Left colon (tissue), 2 donors: Measurements from ENCODE around the gene MLKL. TPM values are rescaled to one million over a fixed set of nuclear protein-coding genes. Genes with fewer than 3 reads are reported as not detected.
A peak's percentile ranks its signal among the peaks of the same experiment; 100 is the strongest.

Experiments
- ATAC-seq: fragments of 200-7000 bp; cut with Tn5 transposase; one replicate; pipeline ENCODE4 v1.9.1; 2020; ENCODE audit warnings: mild to moderate bottlenecking, moderate library complexity
- DNase-seq, 2 donors: peaks; one replicate each; pipeline ENCODE4 v3.0.0-alpha.2; 2020
- intact Hi-C, 2 donors: fragments of 100-400 bp; cut with DNase I in 1 of 2; cut with micrococcal nuclease in 1 of 2; formaldehyde crosslinking; loops; one replicate each; pipeline versions ENCODE4 v1.11.2 to v1.14.0; 2022; cut with DNase I, micrococcal nuclease
- long read RNA-seq: library from polyadenylated mRNA; unstranded; transcript quantifications from one replicate; pipeline ENCODE4 v2.0.0, GENCODE V29; 2021
- total RNA-seq, 2 donors: library from RNA; stranded (reverse); fragmentation: NEBNext Ultra II Directional; extraction: Animal tissue kit (Norgen Biotek cat#: 25700); gene quantifications; one replicate each; pipeline ENCODE4 v1.2.1, GENCODE V29; 2021
- donor health status: DM: no; HTN: no; CAD: no.
- donor health status: DM: yes; HTN: yes; CAD: no.

MLKL gene
- total RNA-seq: 10 to 100 TPM; 15.9 to 24.4 TPM
- long read RNA-seq, transcript MLKL-202 (11 exons, 2,523 nt): major isoform, 25 of 42 reads
- long read RNA-seq, partial matches to known transcripts: 1 of 42 reads
- long read RNA-seq, other reads (novel, unspliced or antisense): 16 of 42 reads

DNA sequence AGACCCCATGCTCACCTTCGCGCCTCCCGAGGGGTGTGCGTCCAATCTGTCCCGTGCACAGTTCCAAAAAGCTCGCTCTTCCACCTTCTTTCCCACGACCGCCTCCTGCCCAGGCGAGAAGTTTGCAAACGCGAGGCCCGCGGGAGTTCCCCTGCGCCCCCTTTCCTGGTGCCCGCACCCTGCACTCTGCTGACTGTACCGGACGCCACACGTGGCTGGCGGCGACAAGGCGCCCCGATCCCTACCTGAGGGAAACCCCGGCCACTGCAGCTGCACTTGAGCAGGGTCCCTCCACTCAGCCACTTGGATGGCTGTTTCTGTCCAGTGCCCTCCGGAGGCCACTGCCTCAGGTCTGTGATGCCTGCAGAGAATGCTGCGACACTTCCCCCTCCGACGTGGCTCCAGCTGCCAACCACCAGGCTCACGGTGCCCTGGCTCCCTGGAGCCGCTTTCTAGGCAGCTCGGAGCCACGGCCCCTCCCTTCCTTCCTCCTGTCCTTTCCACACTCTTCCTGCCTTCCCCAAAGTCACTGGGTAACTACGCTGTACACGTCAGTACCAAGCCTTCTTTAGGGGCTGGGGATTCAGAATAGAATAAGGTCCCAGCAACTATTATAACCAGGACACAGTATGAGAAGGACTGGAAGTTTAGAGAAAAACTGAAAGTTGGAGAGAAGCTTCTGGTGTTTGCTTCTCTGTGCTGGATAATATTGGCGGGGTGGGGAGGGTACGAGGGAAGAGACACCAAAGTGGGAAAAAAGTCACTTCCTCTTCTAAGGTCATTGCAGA, at the start of gene MLKL:
TSS of gene MLKL (minus strand) at position 425 of the 788 bp plus-strand sequence. CDS start 5,105 bp downstream, outside the sequence.
- intact Hi-C loops: no loop called here
- DNase-seq (peak; percentile 61 to 78), ATAC-seq (peak; percentile 75)

DNA sequence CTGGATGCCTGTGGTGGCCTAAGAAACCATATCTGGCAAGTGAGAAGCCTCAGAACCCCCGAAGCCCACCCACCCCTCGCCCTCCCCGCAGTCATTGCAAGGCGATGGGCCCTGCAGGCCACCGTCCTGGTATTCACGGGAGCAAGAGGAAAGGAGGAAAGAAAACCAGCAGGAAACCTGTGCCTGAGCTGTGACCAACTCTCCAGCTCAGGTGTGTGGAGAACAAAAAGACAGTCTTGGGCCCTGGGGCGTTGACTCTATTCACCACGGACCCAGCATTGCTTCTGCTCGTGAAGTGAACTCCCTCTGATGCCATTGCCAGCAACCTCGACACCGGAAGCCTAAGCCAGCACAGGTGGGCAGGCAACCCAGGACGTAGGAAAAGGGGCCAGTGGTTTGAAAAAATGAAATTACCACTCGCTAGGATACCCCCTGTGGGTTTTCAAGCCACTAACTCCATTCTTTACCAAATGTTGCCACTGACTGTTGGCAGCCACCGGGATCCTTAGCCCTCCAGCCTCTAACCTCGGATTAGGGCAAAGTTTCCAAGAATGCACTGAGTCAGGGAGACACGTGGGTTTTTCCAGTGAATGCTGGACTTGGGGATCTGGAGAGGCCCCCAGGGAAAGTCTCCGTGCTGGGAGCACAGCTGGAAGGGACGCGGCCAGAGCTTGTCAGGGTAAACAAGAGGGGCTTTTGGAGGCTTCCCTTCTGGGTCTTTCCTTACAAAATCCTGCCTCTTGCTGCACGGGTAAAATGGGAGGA, 48.8 kb upstream of the MLKL start:
- ATAC-seq (no peak), DNase-seq (no peak)
- intact Hi-C loops: no loop called here

DNA sequence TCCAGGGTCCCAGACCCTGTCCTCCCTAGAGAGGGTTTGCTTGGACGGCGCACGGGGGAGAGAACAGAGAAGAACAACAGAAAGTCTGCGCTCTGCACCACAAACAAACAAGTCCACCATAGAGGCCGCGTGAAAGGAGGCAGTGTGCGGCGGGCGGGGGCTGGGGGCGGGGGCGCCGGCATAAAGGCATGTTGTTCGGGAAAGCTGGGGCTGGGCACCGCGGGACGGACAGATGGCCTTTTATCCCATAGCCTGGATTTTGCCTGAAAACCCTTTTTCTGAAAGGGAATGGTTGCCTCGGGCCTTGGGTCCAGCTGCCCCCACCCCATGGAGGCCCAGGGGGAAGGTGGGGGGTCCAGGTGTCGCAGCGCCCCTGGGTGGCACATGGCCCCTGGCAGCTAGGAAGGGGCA, 48.0 kb upstream of the MLKL start:
- no peak for ATAC-seq
- no peak for DNase-seq
- intact Hi-C loops: no loop called here

DNA sequence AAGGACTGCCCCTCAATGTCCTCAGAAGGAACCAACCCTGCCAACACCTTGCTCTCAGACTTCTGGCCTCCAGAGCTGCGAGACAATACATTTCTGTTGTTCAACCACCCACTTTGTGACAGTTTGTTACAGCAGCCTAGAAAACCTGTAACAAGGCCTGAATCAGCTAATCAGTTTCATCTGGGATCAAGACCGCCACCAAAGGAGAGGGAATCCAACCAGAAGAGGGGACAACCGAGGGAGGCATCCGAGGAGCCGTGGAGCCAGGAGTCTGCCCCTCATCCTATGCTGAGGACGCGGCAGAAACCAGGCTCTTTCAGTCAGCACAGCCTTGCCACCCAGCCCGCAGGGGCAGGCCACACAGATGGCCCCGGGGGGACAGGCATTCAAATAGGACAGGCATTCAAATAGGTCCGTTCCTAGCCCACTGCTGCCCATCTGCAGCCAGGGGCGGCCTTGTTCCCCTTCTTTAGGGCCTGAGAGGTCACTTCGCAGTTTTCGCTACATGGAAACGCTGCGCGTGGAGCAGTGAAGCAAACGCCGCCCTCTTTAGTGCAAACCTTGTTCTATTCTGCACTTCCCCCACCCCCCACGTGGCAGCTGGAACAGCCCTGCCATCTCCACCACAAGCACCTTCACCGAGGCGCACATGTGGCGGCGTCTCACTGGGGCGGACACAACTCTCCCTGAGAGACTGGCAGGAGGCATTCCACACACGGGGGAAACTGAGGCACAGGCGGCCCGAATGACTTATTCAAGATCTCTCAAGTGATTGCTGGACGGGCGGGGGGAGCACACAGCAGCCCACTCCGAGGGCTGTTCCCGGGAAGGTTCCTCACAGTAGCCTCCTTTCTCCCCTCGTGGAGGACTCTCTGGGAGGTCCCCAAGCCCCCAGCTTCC, 47.3 kb upstream of the MLKL start:
- DNase-seq: no peak
- intact Hi-C loops: no loop called here

DNA sequence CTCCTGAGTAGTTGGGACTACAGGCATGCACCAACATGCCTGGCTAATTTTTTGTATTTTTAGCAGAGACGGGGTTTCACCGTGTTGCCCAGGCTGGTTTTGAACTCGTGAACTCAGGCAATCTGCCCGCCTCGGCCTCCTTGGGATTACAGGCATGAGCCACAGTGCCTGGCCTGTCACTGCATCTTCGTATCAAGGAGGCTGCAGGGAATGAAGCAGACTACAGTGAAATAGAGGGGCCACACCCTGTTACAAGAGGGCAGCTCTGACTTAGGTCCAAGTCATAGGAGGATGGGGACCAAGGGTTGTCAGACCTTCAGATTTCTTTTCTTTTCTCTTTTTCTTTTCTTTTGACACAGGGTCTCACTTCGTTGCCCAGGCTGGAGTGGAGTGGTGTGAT, 45.3 kb upstream of the MLKL start:
- intact Hi-C loops: no loop called here
- DNase-seq: no peak

More for the DNA sequence above, 47.3 kb upstream of the MLKL start:
- no peak for ATAC-seq

DNA sequence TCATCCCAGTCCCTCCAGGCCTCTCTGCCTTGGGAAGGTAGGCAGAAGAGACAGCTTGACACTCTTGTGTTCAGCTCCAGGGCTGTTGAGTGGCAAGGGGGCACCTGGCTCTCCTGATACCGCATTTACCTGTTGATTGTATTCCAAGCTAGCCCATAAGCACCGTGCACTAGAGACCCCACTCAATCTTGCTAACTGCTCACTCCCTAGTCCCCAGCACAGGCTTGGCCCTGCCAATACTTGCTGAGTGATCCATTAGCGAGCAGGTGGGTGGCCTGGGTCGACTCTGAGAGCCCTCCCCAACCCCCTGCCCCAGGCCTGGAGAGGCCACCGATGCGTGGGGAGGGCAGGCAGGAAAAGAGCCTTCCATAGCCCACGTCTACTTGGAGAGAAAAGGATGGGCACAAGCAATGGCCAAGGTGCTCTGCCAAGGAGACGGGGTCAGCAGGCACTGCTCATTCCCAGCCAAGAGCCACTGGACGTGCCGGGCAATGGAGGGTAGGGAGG, 44.5 kb upstream of the MLKL start:
- DNase-seq (no peak), ATAC-seq (no peak)
- intact Hi-C loops: no loop called here

More for the DNA sequence above, 45.3 kb upstream of the MLKL start:
- peak; percentile 14 for ATAC-seq

DNA sequence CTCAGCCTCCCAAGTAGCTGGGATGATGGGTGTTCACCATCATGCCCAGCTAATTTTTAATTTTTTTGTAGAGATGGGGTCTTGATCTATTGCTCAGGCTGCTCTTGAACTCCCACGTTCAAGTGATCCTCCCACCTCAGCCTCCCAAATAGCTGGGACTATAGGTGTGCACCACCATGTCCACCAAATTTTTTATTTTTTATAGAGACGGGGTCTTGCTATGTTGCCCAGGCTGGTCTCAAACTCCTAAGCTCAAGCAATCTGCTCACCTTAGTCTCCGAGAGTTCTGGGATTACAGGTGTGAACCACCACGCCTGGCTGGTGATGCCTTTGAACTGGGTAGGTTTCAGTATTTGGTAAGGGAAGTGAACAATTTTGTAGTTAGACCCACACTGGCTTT, 43.9 kb upstream of the MLKL start:
- intact Hi-C loops: no loop called here
- no peak for ATAC-seq
- no peak for DNase-seq

DNA sequence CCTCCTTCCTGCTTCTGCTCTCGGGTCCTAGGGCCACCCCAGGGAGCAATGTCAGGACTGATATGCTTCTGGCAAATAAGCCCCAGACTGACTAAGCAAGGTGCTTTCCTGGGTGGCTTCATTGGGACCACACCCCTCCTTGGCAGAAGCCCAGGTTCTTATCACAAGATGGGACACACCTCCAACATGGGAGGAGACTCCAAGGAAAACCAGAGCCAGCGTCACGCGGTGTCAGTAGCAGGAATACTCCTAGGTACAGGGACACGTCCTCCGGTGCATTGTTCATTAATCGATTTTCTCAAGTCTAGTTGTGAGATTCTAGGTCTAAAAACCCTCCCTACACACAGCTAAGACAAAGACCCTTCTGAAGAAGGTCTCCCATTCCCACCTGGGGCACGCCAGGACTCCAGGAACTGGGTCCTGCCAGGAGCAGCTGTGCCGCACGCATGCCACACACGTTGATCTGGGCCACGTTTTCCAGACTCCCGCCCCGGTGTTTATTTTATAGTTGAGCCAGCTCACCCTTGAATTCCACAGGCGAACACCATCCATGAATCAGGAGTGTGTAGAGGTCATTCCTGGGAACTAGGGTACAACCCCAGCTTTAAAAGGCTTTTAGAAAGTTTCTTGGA, 43.1 kb upstream of the MLKL start:
- peak; percentile 83 for ATAC-seq
- DNase-seq: peak; percentile 96 to 97
- intact Hi-C loops: no loop called here

DNA sequence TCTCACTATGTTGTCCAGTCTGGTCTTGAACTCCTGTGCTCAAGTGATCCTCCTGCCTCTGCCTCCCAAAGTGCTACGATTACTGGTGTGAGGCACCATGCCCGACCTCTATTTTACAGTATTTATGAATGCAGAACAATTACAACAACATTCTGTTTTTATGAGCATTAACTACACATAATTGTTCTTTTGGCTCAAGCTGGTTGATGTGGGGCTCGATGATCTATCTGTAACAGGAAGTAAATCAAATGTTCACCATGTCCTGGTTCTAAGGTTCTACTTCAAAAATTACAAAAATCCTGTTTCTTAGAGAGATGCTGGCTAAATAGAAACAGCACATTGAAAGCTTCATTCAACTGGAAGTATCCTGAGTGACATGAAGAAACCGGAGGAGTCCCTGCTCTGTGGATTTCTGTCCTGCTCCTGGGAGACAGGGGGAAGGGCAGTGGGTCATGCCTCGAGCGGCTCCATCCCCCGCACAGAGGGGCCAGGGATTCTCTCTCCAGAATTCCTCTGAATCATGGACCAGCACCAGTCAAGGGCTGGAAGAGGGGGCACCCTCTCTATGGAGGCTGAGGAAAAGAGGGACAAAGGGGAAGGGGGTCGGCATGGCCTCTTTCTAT, 42.5 kb upstream of the MLKL start:
- ATAC-seq (peak; percentile 5), DNase-seq (no peak)
- intact Hi-C loops: no loop called here

DNA sequence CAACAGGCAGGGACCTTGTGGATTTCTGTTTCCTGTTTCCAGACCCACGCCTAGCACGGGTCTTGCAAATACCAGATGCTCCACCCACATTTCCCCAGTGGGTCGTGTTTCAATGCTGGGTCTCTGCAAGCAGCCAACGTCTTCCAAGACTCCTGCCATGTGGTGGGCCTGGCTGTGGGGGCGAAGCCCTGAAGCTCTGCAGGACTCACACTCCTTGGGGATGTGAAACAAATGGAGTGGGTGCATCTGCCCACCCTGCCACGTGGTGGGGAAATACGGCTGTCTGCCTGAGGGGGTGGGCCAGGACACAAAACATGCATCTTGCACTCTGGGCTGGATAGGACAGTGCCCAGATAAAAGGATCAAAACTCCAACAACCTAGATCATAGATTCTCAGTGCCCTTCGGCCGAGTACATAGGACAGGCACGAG, 41.4 kb upstream of the MLKL start:
- DNase-seq: no peak
- intact Hi-C loops: no loop called here
- ATAC-seq: peak; percentile 15

DNA sequence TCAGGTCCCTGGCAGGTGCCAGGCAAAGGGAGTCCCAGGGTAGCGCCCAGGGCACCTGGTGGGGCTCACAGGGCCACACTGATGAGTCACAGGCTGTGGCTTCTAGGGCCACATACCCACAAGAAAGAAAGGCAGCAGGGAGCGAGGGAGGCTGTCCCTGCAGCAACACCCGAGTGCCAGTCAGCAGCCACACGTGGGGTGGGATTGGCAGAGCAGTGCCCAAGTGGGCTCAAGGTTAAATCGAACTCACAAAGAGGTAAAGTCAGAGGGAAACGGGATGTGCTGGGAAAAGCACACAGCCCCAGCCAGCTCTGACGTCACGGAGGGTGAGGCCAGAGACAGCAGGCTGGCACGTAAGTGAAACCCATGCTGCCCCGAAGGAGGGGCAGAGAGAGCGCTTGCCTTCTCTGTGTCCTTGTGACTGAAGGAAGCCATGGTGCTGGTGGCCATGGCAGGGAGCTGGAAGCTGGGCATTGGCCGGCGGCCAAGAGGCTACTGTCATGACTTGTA, 40.2 kb upstream of the MLKL start:
- intact Hi-C loops: no loop called here
- DNase-seq (peak; percentile 90 to 93), ATAC-seq (peak; percentile 67)

DNA sequence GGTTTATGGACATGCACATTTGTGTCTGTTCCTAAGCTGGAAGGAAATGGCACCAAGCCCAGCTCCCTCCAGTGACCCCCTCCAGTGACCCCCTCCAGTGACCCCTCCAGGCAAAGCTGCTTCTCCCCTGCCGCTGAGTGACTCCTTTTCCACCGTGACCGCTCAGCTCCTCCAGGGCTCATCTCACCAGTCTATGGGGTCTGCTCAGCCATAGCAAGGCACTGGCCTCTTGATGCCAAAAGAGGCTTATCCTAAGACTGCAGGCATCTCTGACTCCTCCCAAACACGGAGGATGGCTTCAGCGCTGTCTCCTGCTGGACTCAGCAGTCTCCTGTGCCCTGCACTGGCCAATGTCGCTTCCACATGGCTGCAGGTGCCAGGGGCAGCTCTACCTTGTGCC, 38.6 kb upstream of the MLKL start:
- intact Hi-C loops: no loop called here
- no peak for ATAC-seq
- no peak for DNase-seq

DNA sequence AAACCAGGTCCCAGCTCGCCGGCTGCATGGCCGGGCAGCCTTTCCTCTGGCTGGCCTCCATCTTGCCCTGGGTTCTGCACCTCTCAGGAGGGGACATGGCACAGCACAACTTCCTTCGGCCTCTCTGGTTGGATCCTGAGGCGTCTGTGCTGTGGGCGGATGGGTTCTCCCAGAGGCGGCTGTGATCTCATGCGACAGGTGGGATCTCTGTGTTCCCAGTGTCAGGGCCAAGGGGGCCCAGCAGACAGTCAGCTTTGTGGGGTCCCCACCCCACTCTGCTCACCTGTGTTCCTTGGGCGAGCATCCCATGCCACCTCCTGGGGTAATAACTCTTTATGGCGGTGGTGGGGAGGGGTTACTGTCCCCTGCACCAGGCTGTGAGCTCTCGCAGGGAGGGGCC, 38.2 kb upstream of the MLKL start:
- ATAC-seq (no peak), DNase-seq (no peak)
- intact Hi-C loops: no loop called here

DNA sequence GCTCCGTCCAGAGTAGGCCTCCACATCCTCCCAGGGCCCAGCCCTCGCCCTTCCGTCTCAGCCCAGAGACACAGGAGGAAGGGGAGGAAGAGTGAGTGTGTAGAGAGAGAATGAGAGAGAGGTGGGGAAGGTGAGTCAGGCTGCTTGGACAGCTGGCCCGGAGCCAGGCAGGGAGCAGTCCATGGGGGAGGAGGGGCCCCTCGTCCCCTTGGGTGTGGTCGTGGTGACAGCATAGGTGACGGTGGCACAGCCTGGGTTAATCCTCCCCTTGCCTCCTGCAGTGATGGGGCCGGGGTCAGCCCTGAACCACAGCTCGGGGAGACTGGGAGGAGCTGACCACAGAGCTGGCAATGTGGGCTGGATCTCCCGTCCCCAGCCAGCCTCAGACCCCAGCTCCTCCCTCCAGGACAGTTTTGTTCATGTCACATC, 37.5 kb upstream of the MLKL start:
- no peak for DNase-seq
- ATAC-seq: peak; percentile 25
- intact Hi-C loops: no loop called here

DNA sequence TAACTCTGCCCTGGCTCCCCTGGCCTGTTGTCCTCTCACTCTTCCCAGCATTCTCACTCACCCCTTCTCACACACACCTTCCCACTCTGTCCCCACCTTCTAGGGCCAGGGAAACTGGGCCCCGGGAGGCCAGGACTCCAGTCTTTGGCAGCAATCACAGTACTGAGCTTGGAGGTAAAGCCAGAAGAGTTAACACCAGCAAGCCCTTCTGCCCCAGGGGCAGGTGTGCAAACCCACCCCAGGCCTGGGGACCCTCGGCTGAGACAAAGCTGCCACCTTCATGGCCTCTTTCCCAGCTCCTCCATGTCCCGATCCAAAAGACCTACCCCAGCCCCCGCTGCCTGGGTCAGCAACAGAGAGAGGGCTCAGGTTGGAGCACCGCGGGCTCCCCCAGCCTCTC, 36.9 kb upstream of the MLKL start:
- ATAC-seq (no peak), DNase-seq (no peak)
- intact Hi-C loops: no loop called here

DNA sequence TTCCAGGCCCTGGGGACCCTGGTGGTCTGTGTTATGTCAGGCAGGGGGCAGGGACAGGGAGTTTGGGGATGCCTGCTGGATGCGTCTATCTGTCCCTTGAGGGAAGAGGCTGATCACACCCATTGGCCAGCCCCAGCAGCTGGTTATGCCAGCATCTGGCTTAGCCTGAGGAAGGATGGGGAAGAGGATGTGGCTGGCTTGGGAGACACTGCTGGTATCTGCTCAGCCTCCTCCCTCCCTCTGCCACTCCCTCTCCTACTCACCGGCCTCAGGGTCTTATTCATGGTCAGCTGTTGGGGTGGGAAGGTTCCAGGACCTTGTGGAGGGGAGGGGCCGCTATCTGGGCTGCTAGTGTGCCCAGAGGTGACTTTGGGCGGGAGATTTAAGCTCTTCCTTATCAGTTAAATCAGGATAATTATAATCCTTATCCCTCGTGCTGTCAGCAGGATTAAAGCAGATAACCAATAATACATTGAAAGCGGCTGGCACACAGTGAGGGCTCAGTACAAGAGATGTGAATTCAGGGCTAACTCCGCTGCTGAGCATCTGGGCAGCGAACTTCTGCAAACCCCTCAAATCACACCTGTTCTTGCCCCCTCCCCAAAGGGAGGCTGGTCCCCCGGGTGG, 36.0 kb upstream of the MLKL start:
- intact Hi-C loops: no loop called here
- peak; percentile 11 for ATAC-seq
- no peak for DNase-seq

DNA sequence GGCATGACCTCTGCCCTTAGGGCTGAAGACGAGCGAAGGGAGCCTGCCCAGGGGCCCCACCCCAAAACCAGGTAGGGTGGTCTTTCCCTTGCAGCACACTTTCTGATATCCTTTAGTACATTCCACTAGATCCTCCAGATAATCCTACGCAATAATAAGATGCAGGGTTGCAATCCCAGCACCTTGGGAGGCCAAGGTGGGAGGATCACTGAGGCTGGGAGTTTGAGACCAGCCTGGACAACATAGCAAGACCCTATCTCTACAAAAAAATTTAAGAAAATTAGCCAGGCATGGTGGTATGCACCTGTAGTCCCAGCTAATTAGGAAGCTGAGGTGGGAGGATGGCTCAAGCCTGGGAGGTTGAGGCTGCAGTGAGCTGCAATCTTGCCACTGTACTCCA, 34.9 kb upstream of the MLKL start:
- ATAC-seq (no peak), DNase-seq (no peak)
- intact Hi-C loops: no loop called here
